ENCODE results near the gene ZNF581. TPM values are rescaled to one million over a fixed set of nuclear protein-coding genes. Genes with fewer than 3 reads are reported as not detected.

The ZNF581 gene
- total RNA-seq, 2 donors from 2014 or later = 6.7 to 23.8 TPM

- Histone ChIP-seq H3K4me3 (peak overlapping the region; percentile 96), H3K27me3 (replicated peaks; ENCODE audit: insufficient read depth) (no peaks in the 10 kb centered on the region), H3K9me3 (no peaks in the 10 kb centered on the region), H3K36me3 (peaks cover 6% of the 10 kb centered on the region), H3K4me1 (ENCODE audit: control insufficient read depth in 1 of 2, low read depth in 2 of 2) (peaks cover 39 to 51% of the 10 kb centered on the region in 2 donors), H3K27ac (peak overlapping the region; percentile 42 to 77)
- no peak for DNase-seq (ENCODE audit: low spot score)
- no peak for ATAC-seq (ENCODE audit: insufficient number of reproducible peaks, low FRiP score, low read depth)
- TF ChIP-seq CTCF (IDR thresholded peaks at IDR 0.05) = no peak
These were observed 3.7 kb downstream of the ZNF581 start for GRCh38 chr19:55646889-55647731.

DNA sequence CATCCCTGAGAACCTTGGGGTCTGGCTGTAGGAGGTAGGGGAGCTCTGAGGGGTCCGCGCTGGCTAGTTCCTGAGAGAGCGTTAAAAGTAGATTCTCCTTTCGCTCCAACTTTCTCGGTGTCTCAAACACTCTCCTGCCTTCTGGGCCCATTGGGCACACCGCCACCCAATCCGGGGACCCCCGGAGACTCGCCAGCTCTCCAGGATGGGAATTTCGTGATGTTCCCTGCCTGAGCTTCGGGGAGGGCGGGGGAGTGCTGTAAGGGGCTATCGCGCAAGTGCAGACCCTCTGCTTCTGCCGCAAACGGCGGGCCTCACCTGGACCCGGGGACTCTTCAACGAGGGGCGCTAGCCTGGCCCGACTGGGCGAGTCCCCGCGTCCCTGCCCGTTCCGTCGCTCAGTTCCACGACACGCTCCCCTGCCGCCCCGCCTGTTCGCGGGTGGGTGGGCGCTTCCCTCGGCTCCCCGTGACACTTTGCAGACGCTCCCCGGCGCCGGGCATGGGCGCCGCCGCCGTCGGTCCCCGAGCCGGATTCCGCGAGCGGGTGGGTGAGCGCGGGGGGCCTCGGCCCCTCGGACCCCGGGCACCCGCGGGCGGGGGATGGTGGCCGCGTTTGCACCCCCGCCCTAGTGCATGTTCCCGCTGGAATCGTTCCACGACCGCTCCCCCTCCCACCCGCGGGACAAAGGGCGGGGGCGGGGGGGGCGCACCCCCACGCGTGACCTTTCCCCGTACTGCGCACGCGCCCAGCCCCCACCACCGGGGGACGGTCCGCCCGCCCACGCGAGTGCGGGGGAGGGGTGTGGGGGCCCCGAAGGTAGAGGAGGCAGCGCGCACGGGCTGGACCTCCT lies 4.5 kb downstream of the ZNF581 start, which contains the start of gene CCDC106:
Gene CCDC106, plus strand, starts transcription at position 481 of the 853 bp plus-strand sequence. CDS start 835 bp downstream, outside the sequence.
- Histone ChIP-seq H3K27me3 (replicated peaks; ENCODE audit: insufficient read depth) (no peaks in the 10 kb centered on the region), H3K27ac (peak within 1 kb of the TSS; percentile 42 to 77), H3K9me3 (no peaks in the 10 kb centered on the region), H3K4me3 (peak within 1 kb of the TSS; percentile 96), H3K36me3 (peaks cover 6% of the 10 kb centered on the region), H3K4me1 (ENCODE audit: control insufficient read depth in 1 of 2, low read depth in 2 of 2) (peaks cover 32 to 47% of the 10 kb centered on the region in 2 donors)
- ATAC-seq (ENCODE audit: insufficient number of reproducible peaks, low FRiP score, low read depth) (no peak), DNase-seq (ENCODE audit: low spot score) (no peak)
- no peak for TF ChIP-seq CTCF (IDR thresholded peaks at IDR 0.05)

- Histone ChIP-seq H3K4me1 (ENCODE audit: control insufficient read depth in 1 of 2, low read depth in 2 of 2) (peaks cover 31 to 47% of the 10 kb centered on the region in 2 donors), H3K9me3 (no peaks in the 10 kb centered on the region), H3K27ac (peak overlapping the region; percentile 42 to 77), H3K27me3 (replicated peaks; ENCODE audit: insufficient read depth) (no peaks in the 10 kb centered on the region), H3K36me3 (peaks cover 6% of the 10 kb centered on the region), H3K4me3 (peak overlapping the region; percentile 96)
- DNase-seq (ENCODE audit: low spot score) (no peak), ATAC-seq (ENCODE audit: insufficient number of reproducible peaks, low FRiP score, low read depth) (no peak)
- no peak for TF ChIP-seq CTCF (IDR thresholded peaks at IDR 0.05)
These were observed 5.3 kb downstream of the ZNF581 start for GRCh38 chr19:55648585-55649267.

DNA sequence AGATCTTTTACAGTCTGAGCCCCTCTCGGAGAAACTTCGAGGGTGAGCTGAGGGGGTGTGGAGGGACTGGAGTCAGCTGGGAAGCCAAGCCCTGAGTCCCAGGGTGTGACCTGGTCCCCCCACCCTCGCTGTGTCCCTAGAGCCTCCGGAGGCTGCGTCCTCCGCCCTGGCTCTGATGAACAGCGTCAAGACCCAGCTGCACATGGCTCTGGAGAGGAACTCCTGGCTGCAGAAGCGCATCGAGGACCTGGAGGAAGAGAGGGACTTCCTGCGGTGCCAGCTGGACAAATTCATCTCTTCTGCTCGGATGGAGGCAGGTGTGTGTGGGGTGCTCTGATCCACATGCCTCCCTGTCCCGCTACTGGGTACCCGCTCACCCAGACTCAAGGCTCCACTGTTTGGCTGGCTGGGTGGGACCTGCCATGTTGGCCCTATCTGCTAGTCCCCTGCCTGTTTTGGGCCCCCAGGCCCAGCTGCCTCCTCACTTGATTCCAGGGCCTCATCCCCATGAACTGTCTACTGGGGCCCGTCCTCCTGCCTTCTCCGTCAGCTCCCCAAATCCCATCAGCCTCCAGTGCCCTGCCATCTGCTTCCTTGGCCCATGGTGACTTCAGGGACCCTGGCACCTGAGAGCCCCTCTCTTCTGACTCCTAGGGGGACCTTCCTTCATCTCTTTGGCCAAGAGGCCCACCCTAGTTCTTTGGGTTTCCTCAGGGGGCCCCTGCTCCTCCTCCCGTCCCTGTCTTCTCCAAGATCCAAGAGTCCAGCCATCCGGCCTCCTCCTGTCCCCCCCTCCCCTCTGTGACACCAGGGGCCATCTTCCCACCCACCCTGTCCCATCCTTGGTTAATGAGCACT lies 6.0 kb downstream of the ZNF581 start:
- no peaks in the 10 kb centered on the region for H3K27me3 ChIP-seq (replicated peaks; ENCODE audit: insufficient read depth)
- H3K9me3 ChIP-seq = no peaks in the 10 kb centered on the region
- peaks cover 6% of the 10 kb centered on the region for H3K36me3 ChIP-seq
- peaks cover 26 to 40% of the 10 kb centered on the region in 2 donors for H3K4me1 ChIP-seq (ENCODE audit: control insufficient read depth in 1 of 2, low read depth in 2 of 2)
- H3K27ac ChIP-seq = peak overlapping the region; percentile 42 to 77
- peak overlapping the region; percentile 96 for H3K4me3 ChIP-seq
- ATAC-seq (ENCODE audit: insufficient number of reproducible peaks, low FRiP score, low read depth) = no peak
- no peak for TF ChIP-seq CTCF (IDR thresholded peaks at IDR 0.05)
- DNase-seq (ENCODE audit: low spot score) = no peak

Data from thoracic aorta (tissue), 2 donors.